ENCODE measurements around the gene TNNC1.
A peak's percentile ranks its signal among the peaks of the same experiment; 100 is the strongest.

TNNC1 gene

DNA sequence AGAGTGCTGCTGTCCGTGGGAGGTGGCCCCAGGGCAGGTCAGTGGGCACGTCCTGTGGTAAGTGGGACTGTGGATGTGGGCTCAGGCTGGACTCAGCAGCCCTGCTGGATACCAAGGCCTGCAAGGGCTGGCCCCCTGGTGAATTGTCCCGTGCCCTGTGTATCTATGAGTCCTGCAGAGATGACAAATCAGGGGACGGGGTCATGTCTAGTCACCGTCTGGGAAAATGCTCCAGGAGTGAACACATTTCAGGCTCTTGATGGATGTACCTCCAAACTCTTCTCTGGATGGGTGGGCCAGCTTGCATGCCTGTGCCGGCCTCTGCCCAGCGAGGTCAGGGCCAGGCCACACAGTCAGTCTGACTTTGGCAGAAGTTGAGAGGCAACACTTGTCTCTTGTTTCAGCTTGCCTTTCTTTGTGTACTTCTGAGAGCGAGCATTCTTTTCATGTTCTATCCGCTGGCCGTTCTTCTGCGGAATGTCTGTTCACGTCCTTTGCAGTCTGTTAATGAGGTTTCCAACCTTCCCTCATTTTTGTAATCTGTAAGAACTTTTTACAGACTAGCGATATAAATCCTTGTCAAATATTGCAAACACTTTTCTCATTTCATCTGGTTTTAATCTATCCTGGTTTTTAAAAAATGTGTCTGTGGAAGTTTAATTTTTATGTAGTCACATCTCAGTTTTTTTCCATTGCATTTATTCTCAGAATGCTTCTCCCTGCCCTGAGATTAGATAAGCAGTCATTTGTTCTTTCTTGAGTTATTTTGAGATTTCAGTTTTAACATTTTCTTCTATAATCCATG, 29.9 kb upstream of the TNNC1 start:
- DNase-seq: no peak

GRCh38 chr3:52483081-52483480, 29.2 kb upstream of the TNNC1 start:
- no peak for DNase-seq

GRCh38 chr3:52481819-52482521, 28.1 kb upstream of the TNNC1 start:
- no peak for DNase-seq

DNA sequence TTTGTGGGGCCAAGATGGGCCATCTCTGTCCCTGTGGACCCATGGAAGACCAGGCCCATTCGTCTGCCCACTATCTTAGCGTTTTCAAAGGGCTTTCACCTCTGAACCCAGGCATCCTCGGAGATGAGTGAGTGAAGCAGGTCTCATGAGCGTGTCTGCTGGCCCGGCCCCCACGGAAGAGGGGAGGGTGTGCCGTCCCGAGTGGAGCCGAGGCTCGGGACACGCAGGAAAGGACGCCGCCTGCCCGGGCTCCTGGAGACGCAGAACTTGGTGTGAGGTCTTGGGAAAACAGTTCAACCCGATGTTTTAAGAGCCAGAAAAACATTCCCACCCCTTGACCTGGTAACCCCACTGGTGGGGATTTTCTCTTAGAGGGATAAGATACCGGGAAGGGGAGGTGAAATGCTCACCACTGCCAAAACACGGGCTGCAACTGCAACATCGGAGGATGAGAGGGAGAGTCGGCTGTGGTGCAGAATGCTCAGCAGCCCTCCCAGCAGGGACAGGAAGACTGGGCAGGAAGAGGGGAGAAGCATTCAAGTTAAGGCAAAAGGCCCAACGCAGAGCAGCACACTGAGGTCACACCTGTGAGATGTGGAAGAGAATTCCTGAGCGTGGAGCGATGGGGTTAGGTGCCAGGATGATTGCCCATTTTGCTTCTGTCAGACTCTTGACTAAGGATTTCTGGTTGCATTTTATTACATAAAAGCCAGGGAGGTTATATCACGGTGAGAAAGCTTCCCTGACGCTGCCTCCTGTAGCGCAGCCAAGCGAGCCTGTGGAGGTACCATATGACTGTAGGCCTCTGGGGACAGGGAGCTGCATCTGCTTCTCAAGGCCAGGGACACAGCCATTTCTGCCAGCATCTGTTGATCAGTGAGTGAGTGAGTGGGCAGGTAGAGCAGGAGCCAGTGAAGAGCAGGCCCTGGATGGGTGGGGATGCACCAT, 27.2 kb upstream of the TNNC1 start:
- DNase-seq: peak; percentile 5

DNA sequence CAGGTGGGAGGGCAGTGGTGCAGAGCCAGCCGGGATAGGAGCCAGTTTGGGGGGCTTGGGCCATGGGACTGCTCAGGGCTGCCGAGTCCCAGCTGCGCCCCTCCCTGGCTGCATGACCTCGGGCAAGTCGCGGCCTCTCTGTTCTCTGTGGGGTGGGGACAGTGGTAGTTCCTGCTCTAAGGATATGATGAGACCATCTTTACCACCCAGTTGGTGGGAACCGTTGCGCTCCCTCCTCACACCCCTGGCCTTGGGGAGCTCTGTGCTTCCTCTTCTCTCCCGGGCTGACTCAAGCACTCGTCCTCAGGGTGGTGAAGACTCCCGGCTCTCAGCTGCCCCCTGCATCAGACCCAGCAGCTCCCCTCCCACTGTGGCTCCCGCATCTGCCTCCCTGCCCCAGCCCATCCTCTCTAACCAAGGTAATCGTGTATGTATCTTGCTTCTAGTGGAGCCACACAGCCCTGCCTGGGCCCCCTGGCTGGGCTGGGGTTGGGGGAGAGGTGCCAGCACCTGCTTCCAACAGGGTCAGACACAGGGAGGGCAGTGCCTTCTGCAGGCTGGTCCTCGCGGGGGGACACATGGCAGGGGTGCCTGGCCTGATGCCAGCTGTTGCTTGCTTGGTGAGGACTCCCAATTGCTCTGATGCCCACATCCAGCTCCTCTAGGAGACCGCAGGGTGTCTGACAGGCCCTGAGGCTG, 26.2 kb upstream of the TNNC1 start:
- DNase-seq: no peak

GRCh38 chr3:52479037-52479876, 25.4 kb upstream of the TNNC1 start:
- no peak for DNase-seq

DNA sequence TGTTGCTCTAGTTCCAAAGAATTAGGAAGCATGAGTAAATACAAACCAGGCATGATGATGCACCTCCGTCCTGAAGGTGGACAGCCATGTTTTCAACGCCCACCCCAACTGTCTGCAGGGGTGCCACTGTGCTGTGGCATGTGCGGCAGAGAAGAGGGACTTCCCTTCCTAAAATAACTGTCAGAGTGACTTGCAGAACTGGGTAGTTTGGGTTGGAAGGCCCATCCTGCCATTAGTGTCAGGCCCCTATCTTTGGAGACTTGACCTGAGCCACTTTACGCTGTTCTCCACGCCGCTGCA, 23.9 kb upstream of the TNNC1 start:
- DNase-seq: no peak

- DNase-seq: no peak
Observed at GRCh38 chr3:52477076-52477795, 23.4 kb upstream of the TNNC1 start.

GRCh38 chr3:52473026-52473425, 19.2 kb upstream of the TNNC1 start:
- no peak for DNase-seq

GRCh38 chr3:52472239-52473000, 18.6 kb upstream of the TNNC1 start:
- DNase-seq: no peak

DNA sequence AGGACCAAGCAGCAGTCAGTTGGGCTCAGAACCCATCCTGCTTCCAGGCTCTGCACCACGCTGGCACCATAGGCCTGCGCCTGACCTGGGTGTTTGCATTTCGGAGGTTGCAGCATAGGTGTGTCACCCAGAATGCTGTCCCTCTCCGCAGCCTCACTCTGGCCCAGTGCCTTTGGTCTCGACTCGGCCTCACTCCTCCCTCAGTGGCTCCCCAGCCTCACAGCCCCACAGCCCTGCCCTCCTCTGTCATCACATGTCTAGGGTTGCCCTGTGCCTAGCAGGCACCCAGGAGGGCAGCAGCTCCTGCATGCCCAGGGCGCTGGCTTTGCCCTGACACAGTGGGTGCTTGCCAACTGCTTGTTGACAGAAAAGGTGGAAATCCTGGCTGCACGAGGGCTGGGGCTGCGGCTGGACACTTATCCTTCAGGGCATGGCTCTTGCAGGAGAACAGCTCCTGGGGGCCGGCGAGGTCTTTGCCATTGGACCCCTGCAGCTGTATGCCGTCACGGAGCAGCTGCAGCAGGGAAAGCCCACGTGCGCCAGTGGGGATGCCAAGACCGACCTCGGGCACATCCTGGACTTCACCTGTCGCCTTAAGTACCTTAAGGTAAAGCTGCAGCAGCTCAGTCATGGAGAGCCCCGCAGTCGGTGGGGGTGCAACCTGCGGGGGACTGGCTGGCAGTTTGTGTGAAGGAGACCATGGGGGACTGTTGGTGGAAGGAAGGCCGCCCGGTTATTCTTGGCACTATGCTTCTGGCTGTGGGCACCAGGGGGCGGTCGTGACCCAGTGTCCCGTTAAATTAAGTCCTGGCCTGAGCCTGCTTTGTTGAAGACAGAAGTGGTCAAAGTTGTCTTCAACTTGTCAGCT, 17.8 kb upstream of the TNNC1 start:
- no peak for DNase-seq

GRCh38 chr3:52470920-52471319, 17.1 kb upstream of the TNNC1 start:
- DNase-seq: no peak

- peak; percentile 87 for DNase-seq
Observed at GRCh38 chr3:52469001-52469400, 15.2 kb upstream of the TNNC1 start.

DNA sequence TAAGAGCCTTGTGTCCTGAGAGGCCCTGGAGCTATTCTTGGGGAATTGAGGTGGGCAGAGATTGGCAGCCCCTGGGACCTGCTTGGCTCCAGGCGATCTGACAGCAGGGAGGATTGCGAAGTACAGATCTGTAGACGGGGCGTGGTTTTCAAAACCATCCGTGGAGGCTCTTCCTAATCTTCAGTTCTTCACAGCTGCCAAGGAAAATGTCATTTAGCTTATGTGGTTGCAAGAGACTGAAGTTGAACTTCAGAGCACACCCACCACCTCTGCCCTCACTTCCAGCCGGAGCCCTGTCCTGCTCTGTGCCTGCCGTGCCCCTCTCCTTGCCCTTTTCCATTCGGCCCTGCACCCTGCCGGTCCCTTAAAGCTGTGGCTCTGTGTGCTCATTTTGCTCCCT, 14.5 kb upstream of the TNNC1 start:
- DNase-seq: peak; percentile 90

- DNase-seq: no peak
Observed at GRCh38 chr3:52463416-52463815, 9.6 kb upstream of the TNNC1 start.

DNA sequence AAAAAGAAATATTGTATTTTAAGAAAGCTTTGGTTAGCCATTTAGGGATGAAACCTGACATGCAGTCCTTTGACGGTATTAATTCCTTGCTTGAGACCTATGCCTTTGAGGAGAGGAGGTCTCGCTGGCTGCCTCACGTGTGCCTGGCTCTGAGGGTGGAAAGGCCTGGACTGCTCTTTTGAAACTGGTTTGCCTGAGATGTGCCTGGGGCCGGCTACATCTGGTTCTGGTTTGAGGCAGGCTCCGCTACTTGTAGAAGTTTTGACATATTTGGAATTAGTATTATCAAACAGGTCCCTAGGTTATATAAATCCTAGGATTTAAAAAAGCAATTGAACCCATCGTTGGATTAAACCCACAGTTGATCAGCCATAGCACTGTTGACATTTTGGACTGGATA, 8.0 kb upstream of the TNNC1 start:
- no peak for DNase-seq

- DNase-seq: peak; percentile 51
Observed at GRCh38 chr3:52458770-52459545, 5.1 kb upstream of the TNNC1 start.

- DNase-seq: no peak
Observed at GRCh38 chr3:52458031-52458760, 4.4 kb upstream of the TNNC1 start.
